Erythroblast (primary cell): Measurements from ENCODE around the gene ZCCHC14.
"Not testable (repeated sequence)": the region's sequence is repeated elsewhere in the genome, so short reads cannot be mapped to it uniquely, and the experiment has no call there.

ENCODE experiments used
- DNase-seq, 2 experiments: peaks; one replicate each; lab custom pipeline; 2025; lab: John Stamatoyannopoulos, UW
- GATA1 ChIP-seq: IDR thresholded peaks from 2 replicates; pipeline ENCODE4 v1.6.1; 2011; ENCODE audit warnings: low read depth, mild to moderate bottlenecking, control low read depth, low read length, moderate library complexity
- POLR2A ChIP-seq: IDR thresholded peaks from 2 replicates; pipeline ENCODE4 v1.6.1; 2011; ENCODE audit warnings: mild to moderate bottlenecking, low read length

The ZCCHC14 gene

GRCh38 chr16:87496447-87496801 lies 3.6 kb upstream of the ZCCHC14 start:
- no peak for TF ChIP-seq POLR2A
- TF ChIP-seq GATA1: no peak
- DNase-seq: no peak

DNA sequence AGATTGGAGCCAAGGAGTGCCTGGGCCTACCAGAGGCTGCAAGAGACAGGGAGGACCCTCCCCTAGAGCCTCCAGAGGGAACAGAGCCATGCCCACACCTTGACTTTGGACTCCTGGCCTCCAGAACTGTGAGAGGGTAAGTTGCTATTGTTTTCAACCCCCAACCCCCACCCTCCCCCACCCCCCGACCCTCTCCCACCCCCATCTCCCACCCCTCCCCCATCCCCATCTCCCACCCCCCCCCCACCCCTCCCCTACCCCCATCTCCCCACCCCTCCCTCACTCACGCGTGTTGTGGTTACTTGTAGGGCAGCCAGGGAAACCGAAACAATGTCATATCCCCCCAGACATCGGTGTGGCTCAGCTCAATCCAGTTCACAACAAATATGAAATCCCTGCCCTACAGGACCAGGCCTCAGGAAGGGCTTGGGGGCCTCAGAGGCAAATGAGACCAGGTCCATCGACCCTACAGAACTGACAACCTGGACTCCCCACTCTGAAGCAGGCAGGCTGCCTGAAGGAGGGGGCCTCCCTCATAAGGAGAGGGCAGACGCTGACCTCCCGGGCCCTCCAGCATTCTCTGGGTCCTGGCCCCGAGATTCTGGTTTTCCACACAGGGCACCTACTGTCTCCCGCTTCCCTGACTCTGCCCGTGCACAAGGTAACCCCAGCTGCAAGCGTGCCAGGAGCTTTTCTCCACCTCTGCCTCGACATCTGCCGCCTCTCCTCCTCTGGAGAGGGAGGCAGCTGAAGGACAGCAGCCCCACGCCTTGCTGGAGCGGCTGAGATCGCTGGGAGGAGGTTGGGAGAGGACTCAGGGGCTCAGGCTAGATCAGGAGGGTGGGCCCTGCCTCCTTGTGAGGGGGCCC lies 3.0 kb upstream of the ZCCHC14 start:
- DNase-seq: no peak

GRCh38 chr16:87493608-87494280 lies 920 bp upstream of the ZCCHC14 start:
- TF ChIP-seq GATA1: no peak
- no peak for DNase-seq

More for the DNA sequence above, 3.0 kb upstream of the ZCCHC14 start:
- no peak for TF ChIP-seq POLR2A
- TF ChIP-seq GATA1: no peak

DNA sequence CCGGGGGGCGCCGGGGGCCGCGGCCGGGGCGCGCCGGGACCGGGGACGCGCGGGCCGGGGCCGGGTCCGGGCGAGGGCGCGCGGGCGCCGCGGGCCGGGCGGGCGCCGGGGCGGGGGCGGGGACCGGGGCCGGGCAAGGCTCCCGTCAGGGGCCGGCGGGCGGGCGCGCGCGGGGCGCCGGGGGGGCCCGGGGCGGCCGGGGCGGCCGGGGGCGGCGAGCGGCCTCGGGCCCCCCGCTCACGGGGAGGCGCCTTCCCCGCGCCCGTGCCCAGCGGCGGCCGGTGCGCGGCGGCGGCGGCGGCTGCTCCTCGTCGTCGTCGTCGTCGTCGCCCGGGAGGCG lies 563 bp downstream of the ZCCHC14 start:
- TF ChIP-seq GATA1 (no peak), POLR2A (no peak)
- DNase-seq: peak in 1 of 2 experiments; percentile 53

DNA sequence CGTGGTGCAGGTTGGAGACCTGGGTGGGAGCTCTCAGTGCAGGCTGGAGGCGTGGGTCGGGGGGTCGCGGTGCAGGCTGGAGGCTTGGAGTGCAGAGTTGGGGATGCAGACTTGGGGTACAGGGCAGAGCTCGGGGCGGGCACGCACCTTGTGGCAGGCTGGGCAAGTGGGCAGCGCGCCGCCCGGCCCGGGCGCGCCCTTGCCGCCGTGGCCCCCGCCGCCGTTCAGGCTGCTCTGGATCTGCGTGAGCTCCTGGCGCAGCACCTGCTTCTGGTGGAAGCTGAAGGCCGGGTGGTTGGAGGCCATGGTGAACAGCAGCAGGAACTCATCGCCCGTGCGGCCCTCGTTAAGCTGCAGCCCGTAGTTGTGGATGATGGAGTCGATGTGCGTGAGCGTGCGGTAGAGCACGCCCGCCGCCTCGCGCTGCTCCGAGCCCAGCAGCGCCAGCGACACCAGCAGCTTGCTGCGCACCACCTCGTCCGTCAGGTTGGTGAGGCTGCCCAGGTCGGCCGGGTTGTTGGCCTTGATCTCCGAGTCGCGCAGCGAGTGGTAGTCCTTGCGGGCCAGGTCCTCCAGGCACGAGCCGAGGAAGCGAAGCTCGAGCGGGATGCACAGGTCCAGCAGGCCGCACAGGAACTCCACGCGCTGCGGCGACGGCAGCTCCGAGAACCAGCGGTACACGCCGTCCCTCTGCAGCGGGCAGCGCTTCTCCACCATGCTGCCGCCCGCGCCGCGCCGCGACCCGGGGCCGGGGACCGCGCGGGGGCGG lies 1.1 kb downstream of the ZCCHC14 start:
- peak; percentile 53 to 59 for DNase-seq

DNA sequence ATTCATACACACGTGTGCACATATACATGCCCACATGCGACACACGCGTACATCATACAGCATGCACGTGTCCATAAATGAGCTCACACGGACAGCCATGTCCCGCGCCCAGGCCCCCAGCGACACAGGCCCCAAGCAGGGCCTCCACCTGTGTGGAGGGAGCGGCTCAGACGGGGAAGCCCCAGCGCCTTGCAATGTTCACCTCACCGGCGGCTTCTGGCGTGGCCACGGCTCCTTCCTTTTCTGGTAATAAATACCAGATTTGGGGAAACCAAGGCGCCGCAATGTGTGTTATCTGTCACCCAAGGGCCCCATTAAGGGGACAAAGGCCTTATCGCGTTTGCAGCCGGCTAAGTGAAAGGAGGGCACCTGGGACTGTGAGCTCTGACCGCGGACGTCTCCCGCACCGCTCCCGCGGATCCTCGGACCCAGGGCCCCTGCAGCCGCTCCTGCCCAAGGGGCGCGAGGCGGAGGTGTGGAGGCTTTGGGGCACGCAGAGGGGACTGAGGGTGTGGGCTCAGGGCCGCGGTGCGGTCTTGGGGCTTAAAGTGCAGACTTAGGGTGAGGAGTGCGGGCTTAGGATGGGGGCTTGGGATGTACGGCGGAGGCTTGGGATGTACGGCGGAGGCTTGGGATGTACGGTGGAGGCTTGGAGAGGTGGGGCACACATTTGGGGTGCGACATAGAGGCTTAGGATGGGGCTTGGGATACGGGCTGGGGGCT lies 1.9 kb downstream of the ZCCHC14 start:
- DNase-seq: not testable (repeated sequence)

More for the DNA sequence above, 1.1 kb downstream of the ZCCHC14 start:
- TF ChIP-seq POLR2A: no peak
- no peak for TF ChIP-seq GATA1

DNA sequence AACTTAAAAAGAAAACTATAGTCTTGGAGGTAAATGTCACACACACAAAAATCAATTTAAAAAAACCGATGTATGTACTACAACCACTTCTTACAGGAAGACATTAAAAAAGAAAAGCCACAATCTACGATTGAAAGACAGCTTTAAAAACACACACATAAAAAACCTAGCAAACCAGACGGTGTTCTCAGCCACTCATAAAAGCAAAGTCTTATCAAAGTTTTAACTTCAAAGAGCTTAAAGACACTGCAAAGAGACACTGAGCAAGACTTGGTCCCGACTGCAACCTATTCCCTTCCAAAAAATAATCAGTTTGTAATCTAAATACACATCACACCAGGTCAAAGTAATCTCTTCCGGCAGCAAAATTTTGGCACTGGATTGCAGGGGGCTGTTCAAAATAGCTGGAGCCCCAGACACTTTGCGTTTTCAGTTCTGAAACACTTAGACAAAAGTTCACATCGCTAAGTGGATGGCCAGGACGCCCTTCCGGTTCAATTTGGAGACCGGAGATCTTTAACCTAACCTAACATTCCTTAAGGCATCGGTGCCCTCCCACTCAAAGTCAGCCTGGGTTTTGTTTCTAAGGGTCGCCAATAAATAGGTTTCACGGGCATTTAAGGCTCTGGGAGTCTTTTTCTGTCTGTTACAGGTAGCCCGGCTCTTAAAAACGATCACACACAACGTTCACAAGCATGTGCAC lies 2.6 kb downstream of the ZCCHC14 start:
- TF ChIP-seq GATA1: no peak
- no peak for TF ChIP-seq POLR2A
- peak in 1 of 2 experiments; percentile 16 for DNase-seq

- no peak for DNase-seq
- TF ChIP-seq POLR2A (no peak), GATA1 (no peak)
These were observed 3.3 kb downstream of the ZCCHC14 start for GRCh38 chr16:87489434-87490045.

- DNase-seq: not testable (repeated sequence)
These were observed 3.9 kb downstream of the ZCCHC14 start for GRCh38 chr16:87488960-87489359.

GRCh38 chr16:87487361-87487924 lies 5.4 kb downstream of the ZCCHC14 start:
- peak in 1 of 2 experiments; percentile 19 for DNase-seq
- no peak for TF ChIP-seq GATA1
- TF ChIP-seq POLR2A: no peak

- no peak for DNase-seq
- TF ChIP-seq GATA1 (no peak), POLR2A (no peak)
These were observed 6.0 kb downstream of the ZCCHC14 start for GRCh38 chr16:87486713-87487247.

DNA sequence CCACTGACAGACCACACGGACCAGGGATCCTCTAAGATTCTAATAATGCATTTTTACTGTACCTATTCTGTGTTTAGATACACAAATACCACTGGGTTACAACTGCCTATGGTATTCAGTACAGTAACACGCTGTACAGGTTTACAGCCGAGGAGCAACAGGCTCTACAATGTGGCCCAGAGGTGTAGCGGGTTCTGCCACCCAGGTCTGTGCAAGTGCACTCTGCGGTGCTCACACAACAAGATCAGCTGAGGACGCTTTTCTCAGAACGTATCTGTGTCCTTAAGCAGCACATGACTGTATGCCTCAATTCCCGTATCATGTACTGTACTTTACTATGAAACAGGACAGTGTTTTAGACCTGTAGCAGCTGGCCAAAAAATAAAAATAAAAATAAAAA lies 6.5 kb downstream of the ZCCHC14 start:
- no peak for DNase-seq

GRCh38 chr16:87485792-87486191 lies 7.0 kb downstream of the ZCCHC14 start:
- DNase-seq: not testable (repeated sequence)

More for the DNA sequence above, 6.5 kb downstream of the ZCCHC14 start:
- TF ChIP-seq POLR2A: no peak
- TF ChIP-seq GATA1: no peak
